DOHH2 (cell line): ENCODE measurements around the gene RAVER2.

ENCODE experiments used
- H3F3A ChIP-seq: fragments of 200-600 bp; sonication (generic), shearing (Covaris generic); 2 replicates; pipeline ENCODE4 v1.6.0; 2016; ENCODE audit warnings: antibody characterized with exemption, mild to moderate bottlenecking; ENCODE audit not compliant: control insufficient read depth, insufficient read depth
- H3K27ac ChIP-seq: fragments of 200-600 bp; sonication (generic); 2 replicates; pipeline ENCODE4 v1.5.1; 2014; ENCODE audit warnings: low read depth, mild to moderate bottlenecking, low read length, moderate library complexity
- H3K27me3 ChIP-seq: fragments of 200-600 bp; sonication (generic); 2 replicates; pipeline ENCODE4 v1.6.1; 2014; ENCODE audit warnings: mild to moderate bottlenecking, low read length, mixed read lengths; ENCODE audit not compliant: control insufficient read depth
- H3K36me3 ChIP-seq: fragments of 200-600 bp; sonication (generic); 2 replicates; pipeline ENCODE4 v1.6.1; 2014; ENCODE audit warnings: mild to moderate bottlenecking, low read length, moderate library complexity, mixed read lengths; ENCODE audit not compliant: control insufficient read depth
- H3K4me1 ChIP-seq: fragments of 200-600 bp; sonication (generic); 2 replicates; pipeline ENCODE4 v1.6.1; 2014; ENCODE audit warnings: mild to moderate bottlenecking, low read length, mixed read lengths; ENCODE audit not compliant: control insufficient read depth
- H3K4me2 ChIP-seq: fragments of 200-600 bp; sonication (generic); 2 replicates; pipeline ENCODE4 v1.6.0; 2014; ENCODE audit warnings: mild to moderate bottlenecking, low read length, moderate library complexity
- H3K4me3 ChIP-seq: fragments of 200-600 bp; sonication (generic); 2 replicates; pipeline ENCODE4 v1.5.1; 2014; ENCODE audit warnings: mild to moderate bottlenecking, low read length, mixed read lengths
- H3K79me2 ChIP-seq: fragments of 200-600 bp; sonication (generic); 2 replicates; pipeline ENCODE4 v1.6.1; 2014; ENCODE audit warnings: mild to moderate bottlenecking, low read length, mixed read lengths; ENCODE audit not compliant: control insufficient read depth
- H3K9me2 ChIP-seq: fragments of 200-600 bp; sonication (generic); replicated peaks from 2 replicates; pipeline ENCODE4 v1.6.1; 2014; ENCODE audit warnings: mild to moderate bottlenecking, low read length, mixed read lengths; ENCODE audit not compliant: control insufficient read depth
- H3K9me3 ChIP-seq: fragments of 200-600 bp; sonication (generic); 2 replicates; pipeline ENCODE4 v1.6.1; 2014; ENCODE audit warnings: antibody characterized with exemption, low read length, mixed read lengths; ENCODE audit not compliant: control insufficient read depth, insufficient read depth
- H4K20me1 ChIP-seq: fragments of 200-600 bp; sonication (generic); 2 replicates; pipeline ENCODE4 v1.6.0; 2014; ENCODE audit warnings: low read depth, mild to moderate bottlenecking, antibody characterized with exemption, low read length, moderate library complexity; ENCODE audit not compliant: control insufficient read depth, insufficient read depth
- EZH2phosphoT487 ChIP-seq: fragments of 200-600 bp; sonication (generic); IDR thresholded peaks from 2 replicates; pipeline ENCODE4 v1.6.1; 2017; ENCODE audit warnings: borderline replicate concordance, mild to moderate bottlenecking, antibody characterized with exemption, low read length, moderate library complexity, mixed read lengths
- TF ChIP-seq, protein P1 (sequence below): fragments of 200-600 bp; sonication (generic); IDR thresholded peaks from one replicate; pipeline ENCODE4 v1.5.1; 2014; ENCODE audit warnings: antibody characterized with exemption, mild to moderate bottlenecking, low read depth, low read length; ENCODE audit not compliant: poor library complexity, severe bottlenecking

RAVER2 gene

DNA sequence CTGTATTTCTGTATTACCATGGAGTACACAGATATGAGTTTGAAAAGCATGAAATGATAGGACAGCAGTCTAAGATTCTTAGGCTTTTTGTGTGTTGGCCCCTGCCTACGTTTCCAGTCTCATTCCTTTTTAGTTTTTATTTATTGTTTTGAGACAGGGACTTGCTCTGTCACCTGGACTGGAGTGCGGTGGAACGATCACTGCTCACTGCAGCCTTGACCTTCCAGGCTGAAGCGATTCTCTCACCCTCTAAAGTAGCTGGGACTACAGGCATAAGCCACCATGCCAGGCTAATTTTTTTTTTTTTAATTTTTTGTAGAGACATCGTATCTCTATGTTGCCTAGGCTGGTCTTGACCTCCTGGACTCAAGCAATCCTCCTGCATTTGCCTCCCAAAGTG is 3.8 kb downstream of the RAVER2 start:
- H3F3A ChIP-seq: peaks cover 12% of the 10 kb centered on the region
- no peak for TF ChIP-seq EZH2phosphoT487
- TF ChIP-seq, protein P1, sequence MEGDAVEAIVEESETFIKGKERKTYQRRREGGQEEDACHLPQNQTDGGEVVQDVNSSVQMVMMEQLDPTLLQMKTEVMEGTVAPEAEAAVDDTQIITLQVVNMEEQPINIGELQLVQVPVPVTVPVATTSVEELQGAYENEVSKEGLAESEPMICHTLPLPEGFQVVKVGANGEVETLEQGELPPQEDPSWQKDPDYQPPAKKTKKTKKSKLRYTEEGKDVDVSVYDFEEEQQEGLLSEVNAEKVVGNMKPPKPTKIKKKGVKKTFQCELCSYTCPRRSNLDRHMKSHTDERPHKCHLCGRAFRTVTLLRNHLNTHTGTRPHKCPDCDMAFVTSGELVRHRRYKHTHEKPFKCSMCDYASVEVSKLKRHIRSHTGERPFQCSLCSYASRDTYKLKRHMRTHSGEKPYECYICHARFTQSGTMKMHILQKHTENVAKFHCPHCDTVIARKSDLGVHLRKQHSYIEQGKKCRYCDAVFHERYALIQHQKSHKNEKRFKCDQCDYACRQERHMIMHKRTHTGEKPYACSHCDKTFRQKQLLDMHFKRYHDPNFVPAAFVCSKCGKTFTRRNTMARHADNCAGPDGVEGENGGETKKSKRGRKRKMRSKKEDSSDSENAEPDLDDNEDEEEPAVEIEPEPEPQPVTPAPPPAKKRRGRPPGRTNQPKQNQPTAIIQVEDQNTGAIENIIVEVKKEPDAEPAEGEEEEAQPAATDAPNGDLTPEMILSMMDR: no peak
- H3K27me3 ChIP-seq: no peaks in the 10 kb centered on the region
- no peak overlapping the region for H3K4me2 ChIP-seq
- no peaks in the 10 kb centered on the region for H3K36me3 ChIP-seq
- peaks cover 22% of the 10 kb centered on the region for H3K4me1 ChIP-seq
- H3K4me3 ChIP-seq: no peak overlapping the region
- H3K27ac ChIP-seq: no peak overlapping the region
- H4K20me1 ChIP-seq: no peaks in the 10 kb centered on the region
- no peaks in the 10 kb centered on the region for H3K9me3 ChIP-seq
- no peaks in the 10 kb centered on the region for H3K9me2 ChIP-seq
- H3K79me2 ChIP-seq: peaks cover 18% of the 10 kb centered on the region

DNA sequence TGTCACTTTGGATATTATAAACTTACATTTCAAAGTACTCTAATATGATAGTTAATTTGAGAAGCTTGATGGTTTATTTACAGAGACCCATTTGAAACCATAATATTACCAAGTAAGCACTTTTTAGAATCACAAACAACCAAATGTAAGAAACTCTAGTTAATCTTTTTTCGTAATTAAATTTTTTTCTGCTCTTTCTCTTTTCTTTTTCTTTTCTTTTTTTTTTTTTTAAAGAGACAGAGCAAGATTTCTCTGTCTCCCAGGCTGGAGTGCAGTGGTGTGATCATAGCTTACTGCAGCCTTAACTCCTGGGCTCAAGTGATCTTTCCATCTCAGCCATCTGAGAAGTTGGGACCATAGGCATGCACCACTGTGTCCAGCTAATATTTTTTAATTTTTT is 5.2 kb downstream of the RAVER2 start:
- H3K79me2 ChIP-seq: peaks cover 18% of the 10 kb centered on the region
- TF ChIP-seq EZH2phosphoT487: no peak
- TF ChIP-seq, protein P1: no peak

GRCh38 chr1:64750875-64751274 is 6.0 kb downstream of the RAVER2 start:
- Histone ChIP-seq H4K20me1 (no peaks in the 10 kb centered on the region), H3K27me3 (no peaks in the 10 kb centered on the region), H3K79me2 (peaks cover 16% of the 10 kb centered on the region), H3K9me3 (no peaks in the 10 kb centered on the region), H3K9me2 (no peaks in the 10 kb centered on the region), H3F3A (peaks cover 12% of the 10 kb centered on the region), H3K27ac (no peak overlapping the region), H3K36me3 (no peaks in the 10 kb centered on the region), H3K4me1 (peaks cover 20% of the 10 kb centered on the region), H3K4me3 (no peak overlapping the region), H3K4me2 (no peak overlapping the region)
- TF ChIP-seq, protein P1: no peak
- no peak for TF ChIP-seq EZH2phosphoT487

More for the DNA sequence above, 5.2 kb downstream of the RAVER2 start:
- Histone ChIP-seq H3F3A (peaks cover 12% of the 10 kb centered on the region), H3K4me3 (no peak overlapping the region), H4K20me1 (no peaks in the 10 kb centered on the region), H3K27me3 (no peaks in the 10 kb centered on the region), H3K4me2 (no peak overlapping the region), H3K4me1 (peaks cover 20% of the 10 kb centered on the region), H3K9me3 (no peaks in the 10 kb centered on the region), H3K27ac (no peak overlapping the region), H3K36me3 (no peaks in the 10 kb centered on the region), H3K9me2 (no peaks in the 10 kb centered on the region)
